ENCODE measurements around the gene ZNF275.
"Not testable (repeated sequence)": the region's sequence is repeated elsewhere in the genome, so short reads cannot be mapped to it uniquely, and the experiment has no call there.

Gene ZNF275

GRCh38 chrX:153357877-153358276 is 23.9 kb downstream of the ZNF275 start:
- DNase-seq (ENCODE audit: low read depth in 2 of 3, low spot score in 2 of 3) = no peak

- no peak for DNase-seq (ENCODE audit: low read depth in 2 of 3, low spot score in 2 of 3)
These were observed 27.9 kb downstream of the ZNF275 start for GRCh38 chrX:153361781-153362397.

- DNase-seq (ENCODE audit: low read depth in 2 of 3, low spot score in 2 of 3) = no peak
These were observed 31.7 kb downstream of the ZNF275 start for GRCh38 chrX:153365670-153366069.

GRCh38 chrX:153366119-153366518 is 32.2 kb downstream of the ZNF275 start:
- DNase-seq (ENCODE audit: low read depth in 2 of 3, low spot score in 2 of 3) = no peak

- DNase-seq (ENCODE audit: low read depth in 2 of 3, low spot score in 2 of 3) = no peak
These were observed 33.1 kb downstream of the ZNF275 start for GRCh38 chrX:153366878-153367538.

GRCh38 chrX:153370293-153371055 is 36.5 kb downstream of the ZNF275 start:
- DNase-seq (ENCODE audit: low read depth in 2 of 3, low spot score in 2 of 3) = no peak

GRCh38 chrX:153371256-153371655 is 37.3 kb downstream of the ZNF275 start:
- no peak for DNase-seq (ENCODE audit: low read depth in 2 of 3, low spot score in 2 of 3)

GRCh38 chrX:153372949-153373348 is 39.0 kb downstream of the ZNF275 start:
- no peak for DNase-seq (ENCODE audit: low read depth in 2 of 3, low spot score in 2 of 3)

- DNase-seq (ENCODE audit: low read depth in 2 of 3, low spot score in 2 of 3) = no peak
These were observed 40.5 kb downstream of the ZNF275 start for GRCh38 chrX:153374426-153374825.

- no peak for DNase-seq (ENCODE audit: low read depth in 2 of 3, low spot score in 2 of 3)
These were observed 41.6 kb downstream of the ZNF275 start for GRCh38 chrX:153375571-153375970.

- no peak for DNase-seq (ENCODE audit: low read depth in 2 of 3, low spot score in 2 of 3)
These were observed 43.8 kb downstream of the ZNF275 start for GRCh38 chrX:153377727-153378126.

- DNase-seq (ENCODE audit: low read depth in 2 of 3, low spot score in 2 of 3) = no peak
These were observed 44.7 kb downstream of the ZNF275 start for GRCh38 chrX:153378607-153379006.

- no peak for DNase-seq (ENCODE audit: low read depth in 2 of 3, low spot score in 2 of 3)
These were observed 45.6 kb downstream of the ZNF275 start for GRCh38 chrX:153379508-153379907.

GRCh38 chrX:153379971-153380581 is 46.1 kb downstream of the ZNF275 start:
- no peak for DNase-seq (ENCODE audit: low read depth in 2 of 3, low spot score in 2 of 3)

- no peak for DNase-seq (ENCODE audit: low read depth in 2 of 3, low spot score in 2 of 3)
These were observed 46.7 kb downstream of the ZNF275 start for GRCh38 chrX:153380691-153381090.

GRCh38 chrX:153381684-153382532 is 48.0 kb downstream of the ZNF275 start:
- no peak for DNase-seq (ENCODE audit: low read depth in 2 of 3, low spot score in 2 of 3)

- DNase-seq (ENCODE audit: low read depth in 2 of 3, low spot score in 2 of 3) = no peak
These were observed 48.9 kb downstream of the ZNF275 start for GRCh38 chrX:153382563-153383482.

GRCh38 chrX:153384390-153384789 is 50.4 kb downstream of the ZNF275 start:
- DNase-seq (ENCODE audit: low read depth in 2 of 3, low spot score in 2 of 3) = no peak

GRCh38 chrX:153384973-153385372 is 51.0 kb downstream of the ZNF275 start:
- DNase-seq (ENCODE audit: low read depth in 2 of 3, low spot score in 2 of 3) = not testable (repeated sequence)

GRCh38 chrX:153386097-153386496 is 52.1 kb downstream of the ZNF275 start:
- DNase-seq (ENCODE audit: low read depth in 2 of 3, low spot score in 2 of 3) = no peak

All from activated CD8-positive, alpha-beta memory T cell treated with anti-CD3 and anti-CD28 coated beads for 48 hours (primary cell).